A549 (cell line): ENCODE results near the gene NXPH4. TPM values are rescaled to one million over a fixed set of nuclear protein-coding genes. Genes with fewer than 3 reads are reported as not detected.

Source experiments
- ATAC-seq, 2 experiments: fragments of 200-7000 bp in 1 of 2; fragments of >200 bp in 1 of 2; cut with Nextera tagmentation in 1 of 2; cut with Tn5 transposase in 1 of 2; 3 replicates each; pipeline versions ENCODE4 v1.8.0 to v1.9.1; 2018 to 2020; ENCODE audit warnings: mild to moderate bottlenecking in 1 of 2, moderate library complexity in 1 of 2
- CTCF ChIA-PET: fragments of 300-600 bp; sonication (Branson Sonifier 250); formaldehyde crosslinking; extraction: SDS; loops from one replicate; lab custom pipeline; 2021; ENCODE audit warnings: antibody characterized with exemption, inconsistent platforms; lab: Yijun Ruan, JAX
- POLR2A ChIA-PET: fragments of 350-600 bp; formaldehyde crosslinking; extraction: SDS; loops from one replicate; lab custom pipeline; 2021; ENCODE audit warnings: antibody characterized with exemption, inconsistent platforms; lab: Yijun Ruan, JAX
- DNase-seq, 2 experiments: peaks; one replicate each; pipeline versions ENCODE4 v3.0.0 to v3.0.0-alpha.2; 2011 to 2016; ENCODE audit warnings: low read depth in 1 of 2, low spot score in 1 of 2
- FAIRE-seq: peaks from 2 replicates; lab custom pipeline; 2011; peaks lifted over from hg19 to GRCh38; lab: Jason Lieb, UNC
- H3K27ac ChIP-seq, 2 experiments: fragments of >200 bp; sonication (Bioruptor Twin); formaldehyde crosslinking; 3 replicates each; pipeline ENCODE4 v1.5.1; 2016 to 2017
- H3K4me1 ChIP-seq: fragments of >200 bp; sonication (Bioruptor Twin); formaldehyde crosslinking; 3 replicates; pipeline ENCODE4 v1.6.1; 2016
- H3K4me2 ChIP-seq: fragments of >200 bp; sonication (Bioruptor Twin); formaldehyde crosslinking; 3 replicates; pipeline ENCODE4 v1.6.1; 2016
- H3K4me3 ChIP-seq: fragments of >200 bp; sonication (Bioruptor Twin); formaldehyde crosslinking; 3 replicates; pipeline ENCODE4 v1.5.1; 2016
- H3K9me3 ChIP-seq: fragments of >200 bp; sonication (Bioruptor Twin); formaldehyde crosslinking; 3 replicates; pipeline ENCODE4 v1.6.1; 2016
- CHD2 ChIP-seq: fragments of 150-350 bp; IDR thresholded peaks from 2 replicates; pipeline ENCODE4 v1.6.1; 2014; ENCODE audit warnings: low read length; ENCODE audit not compliant: partially characterized antibody
- EHMT2 ChIP-seq: fragments of 200-600 bp; sonication (generic); IDR thresholded peaks from 2 replicates; pipeline ENCODE4 v1.6.1; 2016; ENCODE audit warnings: antibody characterized with exemption, low read depth, mild to moderate bottlenecking, moderate library complexity
- EP300 ChIP-seq, 2 experiments: fragments of >200 bp; sonication (Bioruptor Twin); formaldehyde crosslinking; IDR thresholded peaks; 2 replicates in 1 of 2; 3 replicates in 1 of 2; pipeline ENCODE4 v1.6.1; 2016 to 2017
- FOSL2 ChIP-seq, 2 experiments: fragments of 450-650 bp in 1 of 2; fragments of >200 bp in 1 of 2; sonication (Bioruptor Twin) in 1 of 2; formaldehyde crosslinking; IDR thresholded peaks; 2 replicates each; pipeline versions ENCODE4 v1.5.0 to v1.6.1; 2016 to 2020; ENCODE audit warnings: mild to moderate bottlenecking in 1 of 2, moderate library complexity in 1 of 2
- FOXS1 ChIP-seq: fragments of 250-450 bp; sonication (Bioruptor Pico); IDR thresholded peaks from 2 replicates; pipeline ENCODE4 v1.5.0; 2020; ENCODE audit warnings: mild to moderate bottlenecking, moderate library complexity
- HEYL ChIP-seq: fragments of 250-450 bp; sonication (Bioruptor Pico); IDR thresholded peaks from 2 replicates; pipeline ENCODE4 v1.8.0; 2021; ENCODE audit warnings: mild to moderate bottlenecking, moderate library complexity
- HOXA7 ChIP-seq: fragments of 250-450 bp; sonication (Bioruptor Pico); IDR thresholded peaks from 2 replicates; pipeline ENCODE4 v1.5.0; 2020; ENCODE audit warnings: mild to moderate bottlenecking, moderate library complexity
- HOXB5 ChIP-seq: fragments of 250-450 bp; sonication (Bioruptor Pico); IDR thresholded peaks from 2 replicates; pipeline ENCODE4 v1.5.0; 2020; ENCODE audit warnings: mild to moderate bottlenecking, moderate library complexity
- JUN ChIP-seq, 2 experiments: fragments of >200 bp; sonication (Bioruptor Twin); formaldehyde crosslinking; IDR thresholded peaks; 2 replicates in 1 of 2; 3 replicates in 1 of 2; pipeline ENCODE4 v1.6.1; 2016 to 2017
- JUNB ChIP-seq: fragments of >200 bp; sonication (Bioruptor Twin); formaldehyde crosslinking; IDR thresholded peaks from 2 replicates; pipeline ENCODE4 v1.6.1; 2016
- MAFK ChIP-seq: fragments of 450-650 bp; IDR thresholded peaks from 2 replicates; pipeline ENCODE4 v1.6.1; 2014; ENCODE audit not compliant: partially characterized antibody
- MAZ ChIP-seq: fragments of 150-350 bp; IDR thresholded peaks from 2 replicates; pipeline ENCODE4 v1.6.1; 2014; ENCODE audit warnings: antibody characterized with exemption, low read depth, low read length, borderline replicate concordance
- PHF8 ChIP-seq: fragments of 200-600 bp; sonication (generic); IDR thresholded peaks from 2 replicates; pipeline ENCODE4 v1.6.1; 2016; ENCODE audit warnings: low read depth, mild to moderate bottlenecking, antibody characterized with exemption, moderate library complexity, borderline replicate concordance
- POLR2A ChIP-seq: IDR thresholded peaks from 2 replicates; pipeline ENCODE4 v1.6.1; 2012; ENCODE audit warnings: mild to moderate bottlenecking, low read length
- POLR2AphosphoS2 ChIP-seq: conservative IDR thresholded peaks from 2 replicates; pipeline ENCODE4 v1.6.1; 2012; ENCODE audit warnings: low read length, improper control_type of control experiment, inconsistent platforms
- RARB ChIP-seq: fragments of 250-450 bp; sonication (Bioruptor Pico); IDR thresholded peaks from 2 replicates; pipeline ENCODE4 v1.8.0; 2021; ENCODE audit warnings: mild to moderate bottlenecking, moderate library complexity
- RFX5 ChIP-seq: fragments of 450-650 bp; IDR thresholded peaks from 2 replicates; pipeline ENCODE4 v1.7.1; 2014; ENCODE audit warnings: antibody characterized with exemption, mild to moderate bottlenecking, moderate library complexity
- RNF2 ChIP-seq: fragments of 200-600 bp; sonication (generic); IDR thresholded peaks from 2 replicates; pipeline ENCODE4 v1.6.1; 2016; ENCODE audit warnings: low read depth, mild to moderate bottlenecking, antibody characterized with exemption, moderate library complexity, borderline replicate concordance
- ZFP36 ChIP-seq: fragments of 450-650 bp; IDR thresholded peaks from 2 replicates; pipeline ENCODE4 v1.6.1; 2014; ENCODE audit warnings: borderline replicate concordance; ENCODE audit not compliant: partially characterized antibody
- ZSCAN20 ChIP-seq: fragments of 250-450 bp; sonication (Bioruptor Pico); IDR thresholded peaks from 2 replicates; pipeline ENCODE4 v1.8.0; 2022; ENCODE audit warnings: mild to moderate bottlenecking, moderate library complexity
- WGBS: methylation state at CpG from one replicate; pipeline ENCODE4 v1.1.6; 2017; ENCODE audit errors: missing lambda C conversion rate; 5-methylcytosine and 5-hydroxymethylcytosine counted together
- polyA plus RNA-seq, 4 experiments: library from polyadenylated mRNA; depleted of rRNA in 3 of 4; stranded (reverse); fragments of >200 nt; fragmentation: RNase III in 1 of 4; extraction: RNeasy Plus Mini Kit Qiagen cat#74134 plus additional on column Dnase treatment in 1 of 4; gene quantifications; 2 replicates in 3 of 4; 3 replicates in 1 of 4; pipeline ENCODE4 v1.2.3, GENCODE V29; 2011 to 2017
- TF ChIP-seq, protein P1 (sequence below): fragments of >200 bp; sonication (Bioruptor Twin); formaldehyde crosslinking; IDR thresholded peaks from 2 replicates; pipeline ENCODE4 v1.6.1; 2016
- TF ChIP-seq, protein P2 (sequence below): fragments of >200 bp; sonication (Bioruptor Twin); formaldehyde crosslinking; IDR thresholded peaks from 3 replicates; pipeline ENCODE4 v1.5.1; 2016
- TF ChIP-seq, protein P3 (sequence below): fragments of 250-450 bp; sonication (Bioruptor Pico); IDR thresholded peaks from 2 replicates; pipeline ENCODE4 v1.5.0; 2021; ENCODE audit warnings: mild to moderate bottlenecking, moderate library complexity, borderline replicate concordance

NXPH4 gene
- polyA plus RNA-seq, 2 of the 4 experiments (the other 2 are of a cell fraction) = 0.52 to 3.5 TPM

DNA sequence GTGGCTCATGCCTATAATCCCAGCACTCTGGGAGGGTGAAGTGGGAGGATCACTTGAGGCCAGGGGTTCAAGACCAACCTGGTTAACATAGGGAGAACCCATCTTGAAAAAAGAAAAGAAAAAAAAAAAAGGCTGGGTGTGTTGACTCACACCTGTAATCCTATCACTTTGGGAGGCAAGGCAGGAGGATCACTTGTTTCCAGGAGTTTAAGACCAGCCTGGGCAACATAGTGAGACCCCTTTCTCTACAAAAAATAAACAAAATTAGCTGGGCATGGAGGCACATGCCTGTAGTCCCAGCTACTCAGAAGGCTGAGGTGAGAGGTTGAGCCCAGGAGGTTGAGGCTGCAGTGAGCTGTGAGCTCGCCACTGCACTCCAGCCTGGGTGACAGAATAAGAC is 46.2 kb upstream of the NXPH4 start:
- Histone ChIP-seq H3K4me1 (peaks cover 29% of the 10 kb centered on the region), H3K4me3 (no peak overlapping the region), H3K27ac (no peak overlapping the region), H3K9me3 (no peaks in the 10 kb centered on the region), H3K4me2 (no peak overlapping the region)
- CTCF ChIA-PET = interaction anchor here (0.8 to 27.5 kb wide), 8 partner anchors 15 to 101 kb away, joined by 3 to 1152 read pairs (median 45); partner anchors contain the start of genes LRP1 and STAT6
- FAIRE-seq (no peak), DNase-seq (no peak), ATAC-seq (no peak)
- POLR2A ChIA-PET = no interaction called here
- TF ChIP-seq RARB (CRISPR knock-in tag) (no peak), EP300 (IDR thresholded peaks at IDR 0.05) (no peak), PHF8 (no peak), RFX5 (peak; percentile 74; the same call in 1 of the 2 replicates), HEYL (CRISPR knock-in tag) (no peak), CHD2 (no peak), FOXS1 (CRISPR knock-in tag) (no peak)
- TF ChIP-seq, protein P1, sequence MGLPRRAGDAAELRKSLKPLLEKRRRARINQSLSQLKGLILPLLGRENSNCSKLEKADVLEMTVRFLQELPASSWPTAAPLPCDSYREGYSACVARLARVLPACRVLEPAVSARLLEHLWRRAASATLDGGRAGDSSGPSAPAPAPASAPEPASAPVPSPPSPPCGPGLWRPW = no peak
- WGBS = 87% methylated on average over 1 of the region's 1 CpG

DNA sequence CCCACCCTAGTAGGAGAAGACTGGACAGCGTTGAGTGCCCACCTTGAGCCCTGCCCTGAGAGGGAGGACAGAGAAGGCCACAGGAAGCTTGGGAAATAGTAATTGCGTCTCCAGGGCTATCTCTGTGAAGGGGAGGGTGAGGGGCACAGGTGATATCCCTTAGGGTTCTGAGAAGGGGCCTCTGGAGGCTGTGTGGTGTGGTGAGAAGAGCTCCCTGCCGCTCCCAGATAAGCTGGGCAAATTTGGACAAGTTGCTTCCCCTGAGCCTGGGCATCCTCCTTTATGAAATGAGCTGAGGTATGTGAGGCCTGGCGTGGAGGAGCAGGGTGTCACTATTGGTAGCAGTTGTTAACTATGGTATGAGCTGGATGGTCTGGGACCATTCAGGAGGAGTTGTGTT is 45.7 kb upstream of the NXPH4 start:
- Histone ChIP-seq H3K4me3 (no peak overlapping the region), H3K9me3 (no peaks in the 10 kb centered on the region), H3K4me2 (no peak overlapping the region), H3K4me1 (peaks cover 29% of the 10 kb centered on the region), H3K27ac (no peak overlapping the region)
- 91% methylated on average over 4 of the region's 4 CpGs for WGBS
- no peak for ATAC-seq
- ChIA-PET POLR2A (no interaction called here), CTCF (interaction anchor here (0.8 to 27.5 kb wide), 6 partner anchors 15 to 68 kb away, joined by 3 to 1152 read pairs (median 126); partner anchors contain the start of genes LRP1 and STAT6)
- TF ChIP-seq MAFK (no peak), HOXA7 (CRISPR knock-in tag) (no peak), ZFP36 (no peak), MAZ (no peak), RNF2 (no peak), ZSCAN20 (no peak), JUN (IDR thresholded peaks at IDR 0.05) (no peak), POLR2A (no peak), EHMT2 (no peak), JUNB (no peak), FOSL2 (IDR thresholded peaks at IDR 0.05) (no peak), FOSL2 (CRISPR knock-in tag; IDR thresholded peaks at IDR 0.05) (no peak), POLR2AphosphoS2 (no peak), HOXB5 (no peak), RFX5 (no peak)
- TF ChIP-seq, protein P2, sequence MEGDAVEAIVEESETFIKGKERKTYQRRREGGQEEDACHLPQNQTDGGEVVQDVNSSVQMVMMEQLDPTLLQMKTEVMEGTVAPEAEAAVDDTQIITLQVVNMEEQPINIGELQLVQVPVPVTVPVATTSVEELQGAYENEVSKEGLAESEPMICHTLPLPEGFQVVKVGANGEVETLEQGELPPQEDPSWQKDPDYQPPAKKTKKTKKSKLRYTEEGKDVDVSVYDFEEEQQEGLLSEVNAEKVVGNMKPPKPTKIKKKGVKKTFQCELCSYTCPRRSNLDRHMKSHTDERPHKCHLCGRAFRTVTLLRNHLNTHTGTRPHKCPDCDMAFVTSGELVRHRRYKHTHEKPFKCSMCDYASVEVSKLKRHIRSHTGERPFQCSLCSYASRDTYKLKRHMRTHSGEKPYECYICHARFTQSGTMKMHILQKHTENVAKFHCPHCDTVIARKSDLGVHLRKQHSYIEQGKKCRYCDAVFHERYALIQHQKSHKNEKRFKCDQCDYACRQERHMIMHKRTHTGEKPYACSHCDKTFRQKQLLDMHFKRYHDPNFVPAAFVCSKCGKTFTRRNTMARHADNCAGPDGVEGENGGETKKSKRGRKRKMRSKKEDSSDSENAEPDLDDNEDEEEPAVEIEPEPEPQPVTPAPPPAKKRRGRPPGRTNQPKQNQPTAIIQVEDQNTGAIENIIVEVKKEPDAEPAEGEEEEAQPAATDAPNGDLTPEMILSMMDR = no peak
- TF ChIP-seq, protein P3, sequence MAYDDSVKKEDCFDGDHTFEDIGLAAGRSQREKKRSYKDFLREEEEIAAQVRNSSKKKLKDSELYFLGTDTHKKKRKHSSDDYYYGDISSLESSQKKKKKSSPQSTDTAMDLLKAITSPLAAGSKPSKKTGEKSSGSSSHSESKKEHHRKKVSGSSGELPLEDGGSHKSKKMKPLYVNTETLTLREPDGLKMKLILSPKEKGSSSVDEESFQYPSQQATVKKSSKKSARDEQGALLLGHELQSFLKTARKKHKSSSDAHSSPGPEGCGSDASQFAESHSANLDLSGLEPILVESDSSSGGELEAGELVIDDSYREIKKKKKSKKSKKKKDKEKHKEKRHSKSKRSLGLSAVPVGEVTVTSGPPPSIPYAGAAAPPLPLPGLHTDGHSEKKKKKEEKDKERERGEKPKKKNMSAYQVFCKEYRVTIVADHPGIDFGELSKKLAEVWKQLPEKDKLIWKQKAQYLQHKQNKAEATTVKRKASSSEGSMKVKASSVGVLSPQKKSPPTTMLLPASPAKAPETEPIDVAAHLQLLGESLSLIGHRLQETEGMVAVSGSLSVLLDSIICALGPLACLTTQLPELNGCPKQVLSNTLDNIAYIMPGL (CRISPR knock-in tag) = no peak
- DNase-seq = no peak
- no peak for FAIRE-seq
